Fibroblast of villous mesenchyme (primary cell): ENCODE data around the gene TNIP1. TPM values are rescaled to one million over a fixed set of nuclear protein-coding genes. Genes with fewer than 3 reads are reported as not detected.
A peak's percentile ranks its signal among the peaks of the same experiment; 100 is the strongest.

Experiments used
- DNase-seq: peaks from one replicate; pipeline ENCODE4 v3.0.0-alpha.2; 2010; ENCODE audit warnings: low read depth
- H3K4me3 ChIP-seq: 2 replicates; pipeline ENCODE4 v1.5.1; 2011; ENCODE audit warnings: low read depth, mild to moderate bottlenecking, low read length
- total RNA-seq: library from RNA; depleted of rRNA; stranded (reverse); fragments of >200 nt; gene quantifications from 2 replicates; pipeline ENCODE4 v1.2.3, GENCODE V29; 2012
- TF ChIP-seq, protein P1 (sequence below): IDR thresholded peaks from 2 replicates; pipeline ENCODE4 v1.5.1; 2012; ENCODE audit warnings: low read depth, mild to moderate bottlenecking, low read length; ENCODE audit not compliant: insufficient read depth

TNIP1 gene
- total RNA-seq, 1 donor: 108 TPM

DNA sequence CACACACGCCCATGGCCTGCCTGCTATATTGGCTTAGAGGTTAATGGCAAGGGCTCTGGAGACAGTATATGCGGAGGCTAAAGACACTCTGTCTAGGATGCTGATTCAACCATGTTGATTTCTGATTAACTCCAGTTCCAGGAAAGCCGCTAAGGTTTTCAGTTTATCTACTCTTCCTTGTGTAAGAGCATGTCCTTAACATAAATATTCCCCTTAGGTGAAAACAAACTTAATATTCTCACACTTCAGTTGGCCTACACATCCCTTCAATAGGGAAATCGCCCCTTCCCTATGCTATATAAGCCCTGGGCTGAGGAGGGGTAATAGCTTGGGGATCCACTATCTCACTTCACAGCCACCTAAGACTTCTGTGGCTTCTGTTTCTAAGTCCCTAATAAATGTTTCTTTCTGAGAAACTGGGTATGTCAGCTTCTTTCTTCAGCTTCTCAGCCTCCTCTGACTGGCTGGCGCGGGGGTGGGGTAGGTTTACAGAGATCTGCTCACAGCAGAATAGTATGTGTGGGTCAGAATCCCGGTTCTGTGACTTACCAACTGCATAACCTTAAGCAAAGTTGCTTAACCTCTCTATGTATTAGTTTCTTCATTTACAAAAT, 64.8 kb downstream of the TNIP1 start:
- no peak overlapping the region for H3K4me3 ChIP-seq
- no peak for DNase-seq
- TF ChIP-seq, protein P1, sequence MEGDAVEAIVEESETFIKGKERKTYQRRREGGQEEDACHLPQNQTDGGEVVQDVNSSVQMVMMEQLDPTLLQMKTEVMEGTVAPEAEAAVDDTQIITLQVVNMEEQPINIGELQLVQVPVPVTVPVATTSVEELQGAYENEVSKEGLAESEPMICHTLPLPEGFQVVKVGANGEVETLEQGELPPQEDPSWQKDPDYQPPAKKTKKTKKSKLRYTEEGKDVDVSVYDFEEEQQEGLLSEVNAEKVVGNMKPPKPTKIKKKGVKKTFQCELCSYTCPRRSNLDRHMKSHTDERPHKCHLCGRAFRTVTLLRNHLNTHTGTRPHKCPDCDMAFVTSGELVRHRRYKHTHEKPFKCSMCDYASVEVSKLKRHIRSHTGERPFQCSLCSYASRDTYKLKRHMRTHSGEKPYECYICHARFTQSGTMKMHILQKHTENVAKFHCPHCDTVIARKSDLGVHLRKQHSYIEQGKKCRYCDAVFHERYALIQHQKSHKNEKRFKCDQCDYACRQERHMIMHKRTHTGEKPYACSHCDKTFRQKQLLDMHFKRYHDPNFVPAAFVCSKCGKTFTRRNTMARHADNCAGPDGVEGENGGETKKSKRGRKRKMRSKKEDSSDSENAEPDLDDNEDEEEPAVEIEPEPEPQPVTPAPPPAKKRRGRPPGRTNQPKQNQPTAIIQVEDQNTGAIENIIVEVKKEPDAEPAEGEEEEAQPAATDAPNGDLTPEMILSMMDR: no peak

DNA sequence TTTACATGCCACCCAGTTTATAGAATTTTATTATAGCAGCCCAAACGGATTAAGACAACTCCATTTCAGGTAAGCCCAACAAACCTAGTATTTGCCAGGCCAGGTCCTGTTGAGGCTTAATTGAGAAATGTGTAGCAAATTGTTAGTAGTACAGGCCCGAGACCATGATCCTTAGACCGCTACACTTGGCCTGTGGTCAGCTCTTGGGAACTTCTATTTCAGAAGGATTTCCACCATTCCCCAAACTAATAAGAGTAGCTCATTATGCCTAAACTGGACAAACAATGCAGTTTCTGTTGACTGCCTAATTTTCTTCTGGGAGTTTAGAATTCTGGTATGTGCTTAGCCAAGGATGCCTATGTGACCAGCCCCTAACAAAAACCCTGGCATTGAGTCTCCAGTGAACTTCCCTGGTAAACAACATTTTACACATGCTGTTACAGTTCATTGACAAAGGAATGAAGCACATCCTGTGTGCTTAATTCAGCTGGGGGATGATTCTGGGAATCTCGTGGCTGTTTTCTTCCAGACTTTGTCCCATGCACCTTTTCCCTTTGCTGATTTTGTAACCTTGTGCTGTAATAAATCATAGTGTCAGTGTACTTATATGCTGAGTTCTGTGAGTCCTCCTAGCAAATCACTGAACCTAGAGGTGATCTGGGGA, 66.0 kb downstream of the TNIP1 start:
- DNase-seq: peak; percentile 48
- H3K4me3 ChIP-seq: no peak overlapping the region
- TF ChIP-seq, protein P1: no peak

DNA sequence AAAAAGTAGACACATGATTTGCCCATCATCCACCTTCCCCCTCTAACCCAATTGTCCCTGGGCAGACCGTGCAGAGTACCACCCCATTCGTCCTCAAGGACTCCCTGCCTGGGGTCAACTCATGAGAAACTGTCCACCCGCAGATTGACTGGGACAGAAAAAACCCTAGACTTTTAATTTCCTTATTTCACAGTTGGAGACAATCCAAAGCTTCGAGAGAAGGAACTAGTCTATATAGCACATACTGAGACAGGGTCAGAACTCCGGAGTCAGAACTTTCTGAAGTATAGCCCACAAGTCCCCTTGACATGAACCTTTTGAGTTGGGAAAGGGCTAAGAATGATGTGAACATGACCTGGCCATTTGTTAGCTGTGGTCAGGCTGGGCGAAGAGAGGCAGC, 68.0 kb downstream of the TNIP1 start:
- DNase-seq: no peak
- H3K4me3 ChIP-seq: no peak overlapping the region
- TF ChIP-seq, protein P1: no peak

DNA sequence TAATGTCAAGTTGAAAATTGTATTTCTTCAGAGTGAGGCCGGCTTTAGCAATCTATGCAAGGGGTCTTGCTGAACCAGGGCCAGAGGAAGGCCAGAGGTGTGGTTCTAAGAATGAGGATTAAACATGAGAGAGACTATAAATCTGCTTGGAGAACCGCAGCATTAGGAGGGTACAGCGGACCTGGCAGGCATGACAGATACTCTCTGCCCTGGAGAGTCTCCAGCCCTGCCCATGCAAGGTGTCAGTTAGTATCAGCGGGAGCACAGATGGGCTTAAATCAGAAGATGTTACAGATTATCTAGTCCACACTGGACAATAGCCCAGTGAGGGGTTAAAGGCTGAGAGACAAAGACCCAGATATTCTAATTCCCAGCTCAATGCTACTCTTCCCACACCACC, 71.9 kb downstream of the TNIP1 start:
- no peak for DNase-seq
- no peak overlapping the region for H3K4me3 ChIP-seq
- TF ChIP-seq, protein P1: no peak

DNA sequence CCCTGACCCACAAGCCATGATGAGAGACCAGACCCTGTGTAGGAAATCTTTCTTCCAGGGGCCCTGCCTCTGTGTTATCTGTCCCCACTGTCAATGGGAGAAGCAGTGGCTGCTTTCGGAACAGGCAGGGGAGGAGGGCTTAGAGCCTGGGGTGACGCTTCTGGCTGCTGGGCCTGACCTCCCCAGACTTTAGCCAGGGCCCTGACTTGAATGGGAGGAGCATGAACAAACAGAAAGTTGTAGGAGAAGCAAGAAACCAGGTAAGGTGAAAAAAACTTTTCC, 72.7 kb downstream of the TNIP1 start:
- H3K4me3 ChIP-seq: no peak overlapping the region
- TF ChIP-seq, protein P1: no peak
- DNase-seq: no peak

- TF ChIP-seq, protein P1: no peak
- DNase-seq: peak; percentile 41
Observed at GRCh38 chr5:151007430-151008209, 73.2 kb downstream of the TNIP1 start.

More at GRCh38 chr5:151007430-151008209, 73.2 kb downstream of the TNIP1 start:
- no peak overlapping the region for H3K4me3 ChIP-seq
